ENCODE data around the gene SINHCAF. TPM values are rescaled to one million over a fixed set of nuclear protein-coding genes. Genes with fewer than 3 reads are reported as not detected.

Gene SINHCAF
- total and polyA plus RNA-seq, 9 of the 15 experiments (the other 6 are each of a cell fraction or from before 2014, with no cell fraction given) = 73.2 to 185 (median 110) TPM

- Histone ChIP-seq H2AFZ (ENCODE audit: low read depth, low read length) (no peak overlapping the region), H3K4me3 (no peak overlapping the region), H3K9ac (ENCODE audit: insufficient read depth in 1 of 2, low read depth in 2 of 2, low read length in 2 of 2) (no peak overlapping the region), H3K9me3 (replicated peaks; ENCODE audit: control insufficient read depth, insufficient read depth, low read depth, low read length) (no peaks in the 10 kb centered on the region; the same call in 1 of the 2 replicates), H3K4me2 (ENCODE audit: insufficient read depth, low read length) (no peak overlapping the region), H3K27ac (ENCODE audit: extremely low read depth, low read depth, low read length) (no peak overlapping the region; the same call in 2 of the 3 replicates), H3K4me1 (replicated peaks in 1 of 2; ENCODE audit: control insufficient read depth in 2 of 2, insufficient read depth in 2 of 2, low read length in 2 of 2) (peaks cover 8 to 13% of the 10 kb centered on the region in 2 experiments; a peak in 3 of 5 replicates), H4K20me1 (replicated peaks; ENCODE audit: control insufficient read depth, insufficient read depth, low read length) (peaks cover 61% of the 10 kb centered on the region), H3K79me2 (ENCODE audit: control insufficient read depth, insufficient read depth, low read length) (peaks cover 100% of the 10 kb centered on the region), H3K27me3 (ENCODE audit: control insufficient read depth in 2 of 2, insufficient read depth in 2 of 2, low read length in 2 of 2) (no peaks in the 10 kb centered on the region), H3K36me3 (ENCODE audit: control insufficient read depth, insufficient read depth, low read length) (peaks cover 87% of the 10 kb centered on the region), H3K9me1 (ENCODE audit: control insufficient read depth, insufficient read depth, low read length) (peaks cover 12% of the 10 kb centered on the region)
- POLR2A ChIA-PET = interaction anchor here (0.7 to 1.7 kb wide), 2 partner anchors 11 to 32 kb away, joined by 3 to 4 read pairs; no protein-coding TSS in a partner anchor
- ATAC-seq (peak; percentile 54), FAIRE-seq (peak; percentile 61), DNase-seq (ENCODE audit: extremely low read depth in 1 of 4, low spot score in 3 of 4) (peak in 1 of 4 experiments; percentile 30)
- in situ Hi-C loops (cut with MboI) (no loop called here), intact Hi-C loops (cut with micrococcal nuclease) (no loop called here)
- 44% methylated on average over 1 of the region's 1 CpG for WGBS (ENCODE audit: insufficient coverage, low coverage, missing lambda C conversion rate)
- BruUV-seq (replicated peaks) = no TSS peak
- CTCF ChIA-PET (ENCODE audit: low intra/inter-chr PET ratio) = no interaction called here
- TF ChIP-seq CCNT2 (IDR thresholded peaks at IDR 0.05; ENCODE audit: borderline replicate concordance, extremely low read depth, insufficient read length, low read depth, low read length) (no peak), ARID3B (CRISPR knock-in tag; IDR thresholded peaks at IDR 0.05; ENCODE audit: borderline replicate concordance) (no peak), RBM14 (IDR thresholded peaks at IDR 0.05; ENCODE audit: borderline replicate concordance, insufficient read depth, low read depth, low read length) (no peak), RBM22 (IDR thresholded peaks at IDR 0.05; ENCODE audit: low read depth, low read length, poor library complexity, severe bottlenecking) (no peak), PTRF (tag; IDR thresholded peaks at IDR 0.05) (no peak), SRSF7 (optimal IDR thresholded peaks at IDR 0.05; ENCODE audit: low read depth, low read length) (no peak)
- TF ChIP-seq, protein P1, sequence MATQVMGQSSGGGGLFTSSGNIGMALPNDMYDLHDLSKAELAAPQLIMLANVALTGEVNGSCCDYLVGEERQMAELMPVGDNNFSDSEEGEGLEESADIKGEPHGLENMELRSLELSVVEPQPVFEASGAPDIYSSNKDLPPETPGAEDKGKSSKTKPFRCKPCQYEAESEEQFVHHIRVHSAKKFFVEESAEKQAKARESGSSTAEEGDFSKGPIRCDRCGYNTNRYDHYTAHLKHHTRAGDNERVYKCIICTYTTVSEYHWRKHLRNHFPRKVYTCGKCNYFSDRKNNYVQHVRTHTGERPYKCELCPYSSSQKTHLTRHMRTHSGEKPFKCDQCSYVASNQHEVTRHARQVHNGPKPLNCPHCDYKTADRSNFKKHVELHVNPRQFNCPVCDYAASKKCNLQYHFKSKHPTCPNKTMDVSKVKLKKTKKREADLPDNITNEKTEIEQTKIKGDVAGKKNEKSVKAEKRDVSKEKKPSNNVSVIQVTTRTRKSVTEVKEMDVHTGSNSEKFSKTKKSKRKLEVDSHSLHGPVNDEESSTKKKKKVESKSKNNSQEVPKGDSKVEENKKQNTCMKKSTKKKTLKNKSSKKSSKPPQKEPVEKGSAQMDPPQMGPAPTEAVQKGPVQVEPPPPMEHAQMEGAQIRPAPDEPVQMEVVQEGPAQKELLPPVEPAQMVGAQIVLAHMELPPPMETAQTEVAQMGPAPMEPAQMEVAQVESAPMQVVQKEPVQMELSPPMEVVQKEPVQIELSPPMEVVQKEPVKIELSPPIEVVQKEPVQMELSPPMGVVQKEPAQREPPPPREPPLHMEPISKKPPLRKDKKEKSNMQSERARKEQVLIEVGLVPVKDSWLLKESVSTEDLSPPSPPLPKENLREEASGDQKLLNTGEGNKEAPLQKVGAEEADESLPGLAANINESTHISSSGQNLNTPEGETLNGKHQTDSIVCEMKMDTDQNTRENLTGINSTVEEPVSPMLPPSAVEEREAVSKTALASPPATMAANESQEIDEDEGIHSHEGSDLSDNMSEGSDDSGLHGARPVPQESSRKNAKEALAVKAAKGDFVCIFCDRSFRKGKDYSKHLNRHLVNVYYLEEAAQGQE (IDR thresholded peaks at IDR 0.05; ENCODE audit: borderline replicate concordance) = no peak
- TF ChIP-seq, protein P1 (CRISPR knock-in tag; IDR thresholded peaks at IDR 0.05; ENCODE audit: low read depth) = no peak
- TF ChIP-seq, protein P2, sequence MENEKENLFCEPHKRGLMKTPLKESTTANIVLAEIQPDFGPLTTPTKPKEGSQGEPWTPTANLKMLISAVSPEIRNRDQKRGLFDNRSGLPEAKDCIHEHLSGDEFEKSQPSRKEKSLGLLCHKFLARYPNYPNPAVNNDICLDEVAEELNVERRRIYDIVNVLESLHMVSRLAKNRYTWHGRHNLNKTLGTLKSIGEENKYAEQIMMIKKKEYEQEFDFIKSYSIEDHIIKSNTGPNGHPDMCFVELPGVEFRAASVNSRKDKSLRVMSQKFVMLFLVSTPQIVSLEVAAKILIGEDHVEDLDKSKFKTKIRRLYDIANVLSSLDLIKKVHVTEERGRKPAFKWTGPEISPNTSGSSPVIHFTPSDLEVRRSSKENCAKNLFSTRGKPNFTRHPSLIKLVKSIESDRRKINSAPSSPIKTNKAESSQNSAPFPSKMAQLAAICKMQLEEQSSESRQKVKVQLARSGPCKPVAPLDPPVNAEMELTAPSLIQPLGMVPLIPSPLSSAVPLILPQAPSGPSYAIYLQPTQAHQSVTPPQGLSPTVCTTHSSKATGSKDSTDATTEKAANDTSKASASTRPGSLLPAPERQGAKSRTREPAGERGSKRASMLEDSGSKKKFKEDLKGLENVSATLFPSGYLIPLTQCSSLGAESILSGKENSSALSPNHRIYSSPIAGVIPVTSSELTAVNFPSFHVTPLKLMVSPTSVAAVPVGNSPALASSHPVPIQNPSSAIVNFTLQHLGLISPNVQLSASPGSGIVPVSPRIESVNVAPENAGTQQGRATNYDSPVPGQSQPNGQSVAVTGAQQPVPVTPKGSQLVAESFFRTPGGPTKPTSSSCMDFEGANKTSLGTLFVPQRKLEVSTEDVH (IDR thresholded peaks at IDR 0.05; ENCODE audit: low read depth, partially characterized antibody) = no peak
These were observed 19.1 kb downstream of the SINHCAF start for GRCh38 chr12:31306866-31307265.

Measured in K562 (cell line).